ENCODE results near the gene NHSL2.

DNA sequence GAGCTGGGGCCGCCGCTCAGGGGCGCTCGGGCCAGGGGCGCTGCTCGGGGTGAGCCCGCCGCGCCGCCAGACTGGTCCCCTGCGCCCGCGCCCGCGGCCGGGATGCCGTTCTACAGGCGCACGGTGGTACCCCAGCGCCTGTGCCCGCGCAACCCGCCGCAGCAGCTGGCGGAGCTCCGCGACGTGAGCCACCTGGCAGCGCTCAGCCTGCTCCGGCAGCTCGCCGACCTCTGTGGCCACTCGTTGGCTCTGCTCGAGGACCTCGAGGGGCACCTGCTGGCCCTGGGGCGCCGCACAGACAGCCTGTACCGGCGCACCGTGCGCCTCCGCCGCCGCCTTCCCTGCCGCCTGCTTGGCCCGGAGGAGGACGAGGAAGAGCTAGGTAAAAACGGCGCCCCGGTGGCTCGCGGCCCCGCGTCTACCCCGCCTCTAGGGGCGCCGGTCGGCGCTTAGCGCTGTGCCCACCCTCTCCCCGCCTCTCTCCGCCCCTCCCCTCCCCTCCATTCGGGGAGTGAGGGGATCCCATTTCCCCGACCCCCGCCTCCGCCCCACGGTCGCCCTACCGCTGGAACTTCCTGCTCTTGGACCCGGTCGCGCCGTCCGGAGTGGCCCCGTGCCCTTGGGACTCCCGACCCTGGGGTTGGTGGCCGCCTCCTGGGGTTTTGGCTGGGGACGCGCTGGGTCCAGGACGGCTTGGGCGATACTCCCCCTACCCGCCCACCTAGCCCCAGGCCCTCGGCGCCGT lies 513 bp downstream of the NHSL2 start:
- TF ChIP-seq, protein P1, sequence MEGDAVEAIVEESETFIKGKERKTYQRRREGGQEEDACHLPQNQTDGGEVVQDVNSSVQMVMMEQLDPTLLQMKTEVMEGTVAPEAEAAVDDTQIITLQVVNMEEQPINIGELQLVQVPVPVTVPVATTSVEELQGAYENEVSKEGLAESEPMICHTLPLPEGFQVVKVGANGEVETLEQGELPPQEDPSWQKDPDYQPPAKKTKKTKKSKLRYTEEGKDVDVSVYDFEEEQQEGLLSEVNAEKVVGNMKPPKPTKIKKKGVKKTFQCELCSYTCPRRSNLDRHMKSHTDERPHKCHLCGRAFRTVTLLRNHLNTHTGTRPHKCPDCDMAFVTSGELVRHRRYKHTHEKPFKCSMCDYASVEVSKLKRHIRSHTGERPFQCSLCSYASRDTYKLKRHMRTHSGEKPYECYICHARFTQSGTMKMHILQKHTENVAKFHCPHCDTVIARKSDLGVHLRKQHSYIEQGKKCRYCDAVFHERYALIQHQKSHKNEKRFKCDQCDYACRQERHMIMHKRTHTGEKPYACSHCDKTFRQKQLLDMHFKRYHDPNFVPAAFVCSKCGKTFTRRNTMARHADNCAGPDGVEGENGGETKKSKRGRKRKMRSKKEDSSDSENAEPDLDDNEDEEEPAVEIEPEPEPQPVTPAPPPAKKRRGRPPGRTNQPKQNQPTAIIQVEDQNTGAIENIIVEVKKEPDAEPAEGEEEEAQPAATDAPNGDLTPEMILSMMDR (IDR thresholded peaks at IDR 0.05), result peak in 1 of 7 experiments; percentile 23
- no peak for TF ChIP-seq POLR2A (IDR thresholded peaks at IDR 0.05)

Measured in body of pancreas (tissue), 4 donors.